Motor neuron (in vitro differentiated cells): ENCODE measurements around the gene GDPD5. TPM values are rescaled to one million over a fixed set of nuclear protein-coding genes. Genes with fewer than 3 reads are reported as not detected.

Source experiments
- ATAC-seq, 8 experiments: fragments of 200-7000 bp; cut with Tn5 transposase; replicated peaks in 6 of 8; 2 replicates each; pipeline ENCODE4 v1.8.0; 2021; ENCODE audit warnings: mild to moderate bottlenecking in 8 of 8, moderate library complexity in 8 of 8
- H3K27ac ChIP-seq, 2 donors: fragments of 250-450 bp; sonication (Bioruptor Pico); 2 replicates each; pipeline ENCODE4 v1.9.0; 2021; ENCODE audit warnings: antibody characterized with exemption in 2 of 2, mild to moderate bottlenecking in 2 of 2, moderate library complexity in 1 of 2
- H3K4me1 ChIP-seq, 2 donors: fragments of 250-450 bp; sonication (Bioruptor Pico); replicated peaks in 1 of 2; 2 replicates each; pipeline ENCODE4 v1.6.1; 2021; ENCODE audit warnings: antibody characterized with exemption in 2 of 2, mild to moderate bottlenecking in 2 of 2, moderate library complexity in 1 of 2
- H3K4me3 ChIP-seq, 5 donors: fragments of 250-450 bp; sonication (Bioruptor Pico); 2 replicates each; pipeline ENCODE4 v1.9.0; 2021; ENCODE audit warnings: antibody characterized with exemption in 5 of 5, mild to moderate bottlenecking in 5 of 5, moderate library complexity in 4 of 5
- WGBS, 10 experiments: fragments of 450-650 bp; shearing (Covaris generic); methylation state at CpG; one replicate each; pipeline ENCODE4 v1.0.0; 2022; 5-methylcytosine and 5-hydroxymethylcytosine counted together
- in situ Hi-C, 9 experiments: fragments of 400-800 bp; cut with MboI; loops; one replicate each; pipeline ENCODE4 v1.15.0; 2021; ENCODE audit warnings: low sequenced_read_pairs in 9 of 9, low pct_unique_long_range_greater_than_20kb in 2 of 9; ENCODE audit not compliant: unreplicated experiment in 9 of 9
- total RNA-seq, 8 experiments: library from RNA; unstranded; fragments of 300-600 nt; gene quantifications; 2 replicates each; pipeline versions ENCODE4 v1.2.3 to v1.2.4, GENCODE V29; 2022

Gene GDPD5
- total RNA-seq, 8 experiments from 2014 or later: 3.2 to 28.2 (median 16.1) TPM

- Histone ChIP-seq H3K4me1 (no peaks in the 10 kb centered on the region), H3K27ac (no peak overlapping the region), H3K4me3 (no peak overlapping the region)
- WGBS, 10 experiments: 0 to 100% (median 70%) methylated on average over 1 to 6 of the region's 8 CpGs; no CpG with 5 or more reads in 2 of the 10 experiments
- in situ Hi-C loops: no loop called here
- peak in 3 of 8 experiments; percentile 74 to 84 (median 76) for ATAC-seq
Measured at GRCh38 chr11:75499423-75500190, 26.1 kb downstream of the GDPD5 start.

GRCh38 chr11:75498556-75499255, 27.0 kb downstream of the GDPD5 start:
- peak in 2 of 8 experiments; percentile 5 to 6 for ATAC-seq
- Histone ChIP-seq H3K4me3 (no peak overlapping the region), H3K4me1 (no peaks in the 10 kb centered on the region), H3K27ac (no peak overlapping the region)
- in situ Hi-C loops: no loop called here
- WGBS, 10 experiments: 0 to 83% (median 45%) methylated on average over 1 to 2 of the region's 4 CpGs; no CpG with 5 or more reads in 2 of the 10 experiments

GRCh38 chr11:75497788-75498409, 27.8 kb downstream of the GDPD5 start:
- 56 to 100% (median 100%) methylated on average over 1 to 3 of the region's 5 CpGs; no CpG with 5 or more reads in 4 of the 10 experiments for WGBS, 10 experiments
- in situ Hi-C loops: no loop called here
- Histone ChIP-seq H3K27ac (no peak overlapping the region), H3K4me3 (no peak overlapping the region), H3K4me1 (no peaks in the 10 kb centered on the region)
- ATAC-seq: peak in 2 of 8 experiments; percentile 0 to 4

GRCh38 chr11:75496305-75496752, 29.4 kb downstream of the GDPD5 start:
- Histone ChIP-seq H3K27ac (no peak overlapping the region), H3K4me3 (no peak overlapping the region), H3K4me1 (no peaks in the 10 kb centered on the region)
- peak in 5 of 8 experiments; percentile 19 to 64 (median 43) for ATAC-seq
- WGBS, 10 experiments: 70 to 98% (median 80%) methylated on average over 2 to 6 of the region's 6 CpGs; no CpG with 5 or more reads in 2 of the 10 experiments
- in situ Hi-C loops: no loop called here

- in situ Hi-C loops: no loop called here
- ATAC-seq: peak in 1 of 8 experiments; percentile 19
- H3K4me1 ChIP-seq: no peaks in the 10 kb centered on the region
- H3K27ac ChIP-seq: no peak overlapping the region
- H3K4me3 ChIP-seq: no peak overlapping the region
- 50 to 89% (median 66%) methylated on average over 1 to 3 of the region's 4 CpGs; no CpG with 5 or more reads in 7 of the 10 experiments for WGBS, 10 experiments
Measured at GRCh38 chr11:75495749-75496304, 29.9 kb downstream of the GDPD5 start.

GRCh38 chr11:75493626-75494025, 32.1 kb downstream of the GDPD5 start:
- 14 to 92% (median 74%) methylated on average over 1 to 3 of the region's 3 CpGs; no CpG with 5 or more reads in 4 of the 10 experiments for WGBS, 10 experiments
- H3K27ac ChIP-seq: no peak overlapping the region
- peaks cover 0 to 2% of the 10 kb centered on the region in 2 donors for H3K4me1 ChIP-seq
- in situ Hi-C loops: no loop called here
- no peak overlapping the region for H3K4me3 ChIP-seq
- ATAC-seq: no peak

- in situ Hi-C loops: no loop called here
- WGBS, 10 experiments: 80 to 100% (median 100%) methylated on average over 1 to 4 of the region's 6 CpGs; no CpG with 5 or more reads in 5 of the 10 experiments
- no peak overlapping the region for H3K4me3 ChIP-seq
- H3K4me1 ChIP-seq: peaks cover 0 to 2% of the 10 kb centered on the region in 2 donors
- no peak overlapping the region for H3K27ac ChIP-seq
- no peak for ATAC-seq
Measured at GRCh38 chr11:75492181-75492820, 33.4 kb downstream of the GDPD5 start.

- WGBS, 10 experiments: 90 to 100% (median 100%) methylated on average over 1 to 2 of the region's 2 CpGs; no CpG with 5 or more reads in 7 of the 10 experiments
Measured at GRCh38 chr11:75491465-75491864, 34.3 kb downstream of the GDPD5 start.

GRCh38 chr11:75490221-75491181, 35.2 kb downstream of the GDPD5 start:
- in situ Hi-C loops: no loop called here
- no peak overlapping the region for H3K27ac ChIP-seq
- 53 to 100% (median 62%) methylated on average over 1 to 7 of the region's 13 CpGs; no CpG with 5 or more reads in 4 of the 10 experiments for WGBS, 10 experiments
- no peak overlapping the region for H3K4me3 ChIP-seq
- peak in 2 of 8 experiments; percentile 29 to 34 for ATAC-seq
- H3K4me1 ChIP-seq: peaks cover 0 to 2% of the 10 kb centered on the region in 2 donors

More at GRCh38 chr11:75491465-75491864, 34.3 kb downstream of the GDPD5 start:
- ATAC-seq: no peak
- no peak overlapping the region for H3K27ac ChIP-seq
- H3K4me1 ChIP-seq: peaks cover 0 to 2% of the 10 kb centered on the region in 2 donors
- in situ Hi-C loops: no loop called here
- H3K4me3 ChIP-seq: no peak overlapping the region

GRCh38 chr11:75487365-75487764, 38.4 kb downstream of the GDPD5 start:
- WGBS, 10 experiments: 40 to 90% (median 70%) methylated on average over 1 to 2 of the region's 4 CpGs; no CpG with 5 or more reads in 4 of the 10 experiments
- Histone ChIP-seq H3K27ac (no peak overlapping the region), H3K4me3 (no peak overlapping the region), H3K4me1 (peaks cover 0 to 2% of the 10 kb centered on the region in 2 donors)
- in situ Hi-C loops: no loop called here
- peak in 1 of 8 experiments; percentile 59 for ATAC-seq

GRCh38 chr11:75485742-75486141, 40.0 kb downstream of the GDPD5 start:
- WGBS, 10 experiments: 86% methylated on average over 1 of the region's 4 CpGs; no CpG with 5 or more reads in 9 of the 10 experiments
- in situ Hi-C loops: no loop called here
- H3K27ac ChIP-seq: no peak overlapping the region
- H3K4me1 ChIP-seq: peaks cover 0 to 2% of the 10 kb centered on the region in 2 donors
- no peak for ATAC-seq
- H3K4me3 ChIP-seq: no peak overlapping the region
